Neural cell (in vitro differentiated cells): ENCODE data around the gene WWC2. TPM values are rescaled to one million over a fixed set of nuclear protein-coding genes. Genes with fewer than 3 reads are reported as not detected.
"Not testable (repeated sequence)": the region's sequence is repeated elsewhere in the genome, so short reads cannot be mapped to it uniquely, and the experiment has no call there.

Experiments
- H2AFZ ChIP-seq: fragments of 200-600, 300-800 bp; sonication (generic), shearing (Covaris generic); 2 replicates; pipeline ENCODE4 v1.6.0; 2014; ENCODE audit warnings: low read depth, mild to moderate bottlenecking, antibody characterized with exemption, low read length, moderate library complexity
- H3F3A ChIP-seq: fragments of 200-600 bp; shearing (Covaris generic); 2 replicates; pipeline ENCODE4 v1.6.1; 2016; ENCODE audit warnings: mild to moderate bottlenecking, moderate library complexity, mixed read lengths, antibody characterized with exemption, low read length; ENCODE audit not compliant: insufficient read depth, poor library complexity, severe bottlenecking
- H3K27ac ChIP-seq: fragments of 200-600, 300-800 bp; sonication (generic), shearing (Covaris generic); 2 replicates; pipeline ENCODE4 v1.5.1; 2014; ENCODE audit warnings: mild to moderate bottlenecking, low read length, moderate library complexity
- H3K27me3 ChIP-seq: fragments of 300-800, 200-600 bp; sonication (generic), shearing (Covaris generic); 2 replicates; pipeline ENCODE4 v1.6.0; 2014; ENCODE audit warnings: mild to moderate bottlenecking, low read depth, low read length, moderate library complexity; ENCODE audit not compliant: insufficient read depth
- H3K36me3 ChIP-seq: fragments of 300-800, 200-600 bp; sonication (generic), shearing (Covaris generic); 2 replicates; pipeline ENCODE4 v1.5.1; 2014; ENCODE audit warnings: mild to moderate bottlenecking, antibody characterized with exemption, low read length, moderate library complexity; ENCODE audit not compliant: insufficient read depth
- H3K4me2 ChIP-seq: fragments of 300-800, 200-600 bp; sonication (generic), shearing (Covaris generic); 2 replicates; pipeline ENCODE4 v1.6.0; 2014; ENCODE audit warnings: mild to moderate bottlenecking, low read length
- H3K4me3 ChIP-seq: fragments of 300-800, 200-600 bp; sonication (generic), shearing (Covaris generic); 2 replicates; pipeline ENCODE4 v1.5.1; 2014; ENCODE audit warnings: mild to moderate bottlenecking, low read length, moderate library complexity
- H3K79me2 ChIP-seq: fragments of 200-600 bp; shearing (Covaris generic); replicated peaks from 2 replicates; pipeline ENCODE4 v1.6.0; 2014; ENCODE audit warnings: mild to moderate bottlenecking, low read length, moderate library complexity; ENCODE audit not compliant: insufficient read depth
- H3K9ac ChIP-seq: fragments of 300-800, 200-600 bp; sonication (generic), shearing (Covaris generic); 2 replicates; pipeline ENCODE4 v1.6.1; 2016; ENCODE audit warnings: mild to moderate bottlenecking, low read length, mixed read lengths
- H3K9me2 ChIP-seq: fragments of 200-600 bp; shearing (Covaris generic); 2 replicates; pipeline ENCODE4 v1.6.1; 2016; ENCODE audit warnings: mild to moderate bottlenecking, low read length, mixed read lengths; ENCODE audit not compliant: insufficient read depth
- H3K9me3 ChIP-seq: fragments of 200-600, 300-800 bp; sonication (generic), shearing (Covaris generic); 2 replicates; pipeline ENCODE4 v1.6.1; 2016; ENCODE audit warnings: mild to moderate bottlenecking, mixed run types, low read length, moderate library complexity, mixed read lengths
- H4K20me1 ChIP-seq: fragments of 200-600 bp; shearing (Covaris generic); 2 replicates; pipeline ENCODE4 v1.6.1; 2016; ENCODE audit warnings: mild to moderate bottlenecking, mixed run types; ENCODE audit not compliant: insufficient read depth
- EP300 ChIP-seq: fragments of 450-650 bp; conservative IDR thresholded peaks from 2 replicates; pipeline ENCODE4 v1.6.1; 2014; ENCODE audit warnings: antibody characterized with exemption, mild to moderate bottlenecking, moderate library complexity; ENCODE audit not compliant: poor library complexity, severe bottlenecking
- EZH2 ChIP-seq: fragments of 200-600, 300-800 bp; shearing (Covaris generic), sonication (generic); IDR thresholded peaks from 2 replicates; pipeline ENCODE4 v1.6.1; 2014; ENCODE audit warnings: antibody characterized with exemption, low read length, borderline replicate concordance, mild to moderate bottlenecking; ENCODE audit not compliant: insufficient read depth, poor library complexity, severe bottlenecking
- MXI1 ChIP-seq: fragments of 450-650 bp; conservative IDR thresholded peaks from 2 replicates; pipeline ENCODE4 v1.6.1; 2014; ENCODE audit warnings: antibody characterized with exemption, mild to moderate bottlenecking; ENCODE audit not compliant: poor library complexity, severe bottlenecking
- POLR2AphosphoS5 ChIP-seq: IDR thresholded peaks from 2 replicates; pipeline ENCODE4 v1.6.1; 2012
- RAD21 ChIP-seq: fragments of 450-650 bp; conservative IDR thresholded peaks from 2 replicates; pipeline ENCODE4 v1.6.1; 2014; ENCODE audit warnings: antibody characterized with exemption, mild to moderate bottlenecking, moderate library complexity
- REST ChIP-seq: IDR thresholded peaks from 2 replicates; pipeline ENCODE4 v1.6.1; 2012; ENCODE audit warnings: borderline replicate concordance
- SMC3 ChIP-seq: fragments of 450-650 bp; conservative IDR thresholded peaks from 2 replicates; pipeline ENCODE4 v1.6.1; 2014; ENCODE audit warnings: antibody characterized with exemption, mild to moderate bottlenecking, moderate library complexity; ENCODE audit not compliant: poor library complexity
- TAF1 ChIP-seq: IDR thresholded peaks from 2 replicates; pipeline ENCODE4 v1.6.1; 2012; ENCODE audit warnings: low read depth
- polyA plus RNA-seq: library from polyadenylated mRNA; depleted of rRNA; stranded (reverse); fragments of >200 nt; gene quantifications from 2 replicates; pipeline ENCODE4 v1.2.3, GENCODE V29; 2014
- TF ChIP-seq, protein P1 (sequence below): fragments of 450-650 bp; IDR thresholded peaks from 2 replicates; pipeline ENCODE4 v1.5.1; 2014; ENCODE audit warnings: antibody characterized with exemption, mild to moderate bottlenecking, moderate library complexity; ENCODE audit not compliant: poor library complexity, severe bottlenecking

The WWC2 gene
- polyA plus RNA-seq, 1 donor from 2014 or later: 5.7 TPM

GRCh38 chr4:183149616-183150539 lies 50.8 kb downstream of the WWC2 start:
- H3K4me3 ChIP-seq: no peak overlapping the region
- H3K4me2 ChIP-seq: no peak overlapping the region
- H3K36me3 ChIP-seq: no peaks in the 10 kb centered on the region
- H3F3A ChIP-seq: no peaks in the 10 kb centered on the region
- no peaks in the 10 kb centered on the region for H3K79me2 ChIP-seq
- no peak overlapping the region for H2AFZ ChIP-seq
- no peak overlapping the region for H3K9ac ChIP-seq
- no peaks in the 10 kb centered on the region for H3K27me3 ChIP-seq
- no peaks in the 10 kb centered on the region for H3K9me3 ChIP-seq
- TF ChIP-seq, protein P1, sequence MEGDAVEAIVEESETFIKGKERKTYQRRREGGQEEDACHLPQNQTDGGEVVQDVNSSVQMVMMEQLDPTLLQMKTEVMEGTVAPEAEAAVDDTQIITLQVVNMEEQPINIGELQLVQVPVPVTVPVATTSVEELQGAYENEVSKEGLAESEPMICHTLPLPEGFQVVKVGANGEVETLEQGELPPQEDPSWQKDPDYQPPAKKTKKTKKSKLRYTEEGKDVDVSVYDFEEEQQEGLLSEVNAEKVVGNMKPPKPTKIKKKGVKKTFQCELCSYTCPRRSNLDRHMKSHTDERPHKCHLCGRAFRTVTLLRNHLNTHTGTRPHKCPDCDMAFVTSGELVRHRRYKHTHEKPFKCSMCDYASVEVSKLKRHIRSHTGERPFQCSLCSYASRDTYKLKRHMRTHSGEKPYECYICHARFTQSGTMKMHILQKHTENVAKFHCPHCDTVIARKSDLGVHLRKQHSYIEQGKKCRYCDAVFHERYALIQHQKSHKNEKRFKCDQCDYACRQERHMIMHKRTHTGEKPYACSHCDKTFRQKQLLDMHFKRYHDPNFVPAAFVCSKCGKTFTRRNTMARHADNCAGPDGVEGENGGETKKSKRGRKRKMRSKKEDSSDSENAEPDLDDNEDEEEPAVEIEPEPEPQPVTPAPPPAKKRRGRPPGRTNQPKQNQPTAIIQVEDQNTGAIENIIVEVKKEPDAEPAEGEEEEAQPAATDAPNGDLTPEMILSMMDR: no peak
- no peak for TF ChIP-seq SMC3
- no peak for TF ChIP-seq RAD21
- TF ChIP-seq MXI1: no peak
- TF ChIP-seq EZH2: no peak
- no peak for TF ChIP-seq POLR2AphosphoS5
- TF ChIP-seq REST: no peak
- no peak for TF ChIP-seq TAF1
- no peak for TF ChIP-seq EP300
- H4K20me1 ChIP-seq: no peaks in the 10 kb centered on the region
- no peaks in the 10 kb centered on the region for H3K9me2 ChIP-seq
- no peak overlapping the region for H3K27ac ChIP-seq

- not testable (repeated sequence) for H3K4me3 ChIP-seq, H4K20me1 ChIP-seq, H3K27ac ChIP-seq
Measured at GRCh38 chr4:183150664-183151063, 51.6 kb downstream of the WWC2 start.

DNA sequence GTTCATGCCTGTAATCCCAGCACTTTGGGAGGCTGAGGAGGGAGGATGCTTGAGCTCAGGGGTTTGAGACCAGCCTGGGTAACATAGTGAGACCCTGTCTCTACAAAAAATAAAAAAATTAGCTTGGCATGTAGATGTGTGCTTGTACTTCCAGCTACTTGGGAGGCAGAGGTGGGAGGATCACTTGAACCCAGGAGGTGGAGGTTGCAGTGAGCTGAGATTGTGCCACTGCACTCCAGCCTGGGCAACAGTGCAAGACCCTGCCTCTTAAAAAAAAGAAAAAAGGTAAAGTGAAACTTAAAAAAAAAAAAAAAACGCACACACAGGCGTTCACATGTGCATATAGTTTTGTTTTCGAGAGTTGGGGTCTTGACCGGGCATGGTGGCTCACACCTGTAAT lies 53.2 kb downstream of the WWC2 start:
- H3K4me3 ChIP-seq, H3K9me3 ChIP-seq, H3K27me3 ChIP-seq, H3K4me2 ChIP-seq, H4K20me1 ChIP-seq, H3F3A ChIP-seq, H3K36me3 ChIP-seq, H3K9ac ChIP-seq, H3K79me2 ChIP-seq, H3K9me2 ChIP-seq, H3K27ac ChIP-seq, H2AFZ ChIP-seq: not testable (repeated sequence)

More at GRCh38 chr4:183150664-183151063, 51.6 kb downstream of the WWC2 start:
- H3K4me2 ChIP-seq, H3K9me2 ChIP-seq, H3K9me3 ChIP-seq, H3K79me2 ChIP-seq, H2AFZ ChIP-seq, H3K27me3 ChIP-seq, H3K9ac ChIP-seq, H3K36me3 ChIP-seq, H3F3A ChIP-seq: not testable (repeated sequence)
